Erythroblast (primary cell): ENCODE data around the gene CMSS1.

ENCODE experiments used
- GATA1 ChIP-seq: IDR thresholded peaks from 2 replicates; pipeline ENCODE4 v1.6.1; 2011; ENCODE audit warnings: low read depth, mild to moderate bottlenecking, control low read depth, low read length, moderate library complexity
- POLR2A ChIP-seq: IDR thresholded peaks from 2 replicates; pipeline ENCODE4 v1.6.1; 2011; ENCODE audit warnings: mild to moderate bottlenecking, low read length

GRCh38 chr3:100024520-100025303 is 207.1 kb downstream of the CMSS1 start:
- no peak for TF ChIP-seq POLR2A
- TF ChIP-seq GATA1 = no peak
